Forelimb muscle (tissue), 1 donor: Measurements from ENCODE around the gene CAST. TPM values are rescaled to one million over a fixed set of nuclear protein-coding genes. Genes with fewer than 3 reads are reported as not detected.

ENCODE experiments used
- DNase-seq: peaks from one replicate; pipeline ENCODE4 v3.0.0-alpha.2; 2013; ENCODE audit warnings: low read depth
- polyA plus RNA-seq: library from polyadenylated mRNA; unstranded; fragments of 120-200 nt; gene quantifications from one replicate; pipeline ENCODE4 v1.2.1, GENCODE V29; 2013; ENCODE audit not compliant: insufficient read length

CAST gene
- polyA plus RNA-seq, 1 donor, result 138 TPM

DNA sequence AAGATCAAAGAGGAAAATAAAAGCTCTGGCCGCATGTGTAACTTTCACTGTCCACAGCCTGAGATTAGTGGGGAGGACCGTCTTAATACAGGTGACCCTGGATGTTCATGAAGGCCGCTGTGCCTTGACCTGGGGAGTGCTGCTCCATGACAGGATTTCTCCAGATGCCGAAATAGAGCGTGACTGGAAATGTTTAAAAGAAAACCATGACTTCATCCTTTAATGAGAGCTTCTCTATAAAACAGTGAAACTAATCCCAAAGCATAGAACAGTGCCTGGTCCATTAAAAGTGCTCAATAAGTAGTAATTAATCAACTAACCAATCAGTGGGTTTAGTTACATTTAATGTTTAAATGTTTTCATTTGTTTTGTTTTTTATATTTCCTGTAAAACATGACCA lies 82.8 kb downstream of the CAST start:
- DNase-seq, result no peak

GRCh38 chr5:96745844-96746531 lies 83.8 kb downstream of the CAST start:
- no peak for DNase-seq

DNA sequence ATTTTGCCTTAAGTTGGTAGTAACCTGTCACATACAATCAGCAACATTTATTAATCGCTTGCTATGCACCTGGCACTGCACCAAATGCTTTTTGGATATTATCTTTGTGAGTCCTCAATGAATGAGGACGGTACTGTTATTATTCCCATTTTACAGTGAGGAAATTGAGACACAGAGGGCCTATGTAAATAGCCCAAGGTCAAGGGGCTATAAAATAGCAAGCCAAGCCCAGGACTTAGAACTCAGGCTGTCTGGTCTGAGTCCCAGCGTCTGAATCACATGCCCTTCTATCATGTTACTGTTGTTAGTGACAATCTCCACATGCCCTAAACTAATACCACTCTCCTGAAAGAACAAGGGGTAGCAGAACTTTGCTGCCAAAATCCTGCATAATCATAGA lies 85.5 kb downstream of the CAST start:
- DNase-seq, result no peak

DNA sequence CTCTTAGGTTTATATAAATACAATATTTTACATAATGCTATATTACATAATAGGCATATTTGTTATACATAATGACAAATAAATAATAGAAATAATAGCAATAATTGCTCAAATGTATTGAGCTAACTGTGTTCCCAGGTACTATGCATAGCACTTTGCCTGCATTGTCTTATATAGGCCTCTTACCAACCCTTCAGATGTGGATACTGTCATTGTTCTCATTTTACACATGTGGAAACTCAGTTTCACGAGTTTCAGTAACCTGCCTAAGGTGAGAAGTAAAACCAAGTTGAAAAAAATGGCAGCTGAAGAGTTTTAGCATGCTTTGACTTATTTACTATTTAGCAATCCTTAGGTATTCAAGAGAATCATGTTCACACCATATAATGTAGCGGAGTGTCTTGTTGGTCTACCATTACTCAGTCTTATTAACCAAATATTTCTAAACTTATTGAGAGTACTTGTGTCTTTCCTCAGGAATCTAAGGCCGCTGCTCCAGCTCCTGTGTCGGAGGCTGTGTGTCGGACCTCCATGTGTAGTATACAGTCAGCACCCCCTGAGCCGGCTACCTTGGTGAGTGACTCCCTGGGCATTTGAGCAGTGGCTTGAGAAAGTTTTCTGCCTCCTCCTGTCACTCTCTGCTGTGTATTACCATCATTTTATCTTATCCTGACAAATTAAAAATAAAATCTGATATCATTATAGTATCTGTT lies 88.1 kb downstream of the CAST start:
- DNase-seq, result no peak

DNA sequence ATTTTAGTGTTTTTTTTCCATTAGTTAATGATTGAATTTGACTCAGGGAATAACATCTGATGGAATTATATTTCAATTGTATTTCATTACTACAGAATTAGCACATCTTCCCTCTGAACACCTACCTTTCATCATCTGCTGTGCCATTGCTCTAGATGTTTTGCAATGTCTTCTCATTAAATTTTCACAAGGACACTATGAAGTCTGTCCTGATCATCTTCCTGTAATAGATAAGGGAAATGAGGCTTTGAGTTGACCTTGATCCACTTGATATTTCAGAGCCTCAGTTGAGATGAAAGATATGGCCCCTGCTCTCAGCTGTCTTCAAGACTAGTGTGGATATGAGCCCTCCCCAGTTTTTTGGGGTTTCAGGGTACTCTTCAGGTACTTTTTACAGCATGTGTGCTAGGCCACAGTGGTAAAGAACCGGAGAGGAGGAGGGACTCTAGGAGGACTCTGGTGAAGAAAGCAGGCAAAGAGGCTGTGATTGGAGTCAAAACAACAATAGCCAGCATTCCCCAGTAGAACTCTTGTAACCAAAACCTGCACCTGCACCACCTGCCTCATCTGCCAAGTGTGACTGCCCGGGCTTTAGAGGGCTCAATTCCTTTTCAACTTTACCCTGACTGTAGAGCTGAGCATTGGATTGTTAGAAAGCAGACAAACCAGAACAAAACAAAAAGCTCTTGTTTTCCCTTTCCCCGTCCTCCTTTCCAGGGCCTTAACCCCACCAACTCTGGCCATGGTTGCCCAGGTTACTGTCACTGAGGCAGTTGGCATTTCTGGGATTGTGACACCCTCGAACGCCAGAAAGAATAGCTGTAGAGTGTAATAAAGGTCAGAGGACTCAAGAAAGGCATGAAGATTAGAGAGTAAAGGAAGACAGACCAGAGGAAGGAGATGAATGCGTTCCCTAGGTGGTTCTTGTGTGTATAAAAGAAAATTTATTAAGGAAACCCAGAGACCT lies 89.3 kb downstream of the CAST start:
- DNase-seq, result no peak

- peak; percentile 55 for DNase-seq
Measured at GRCh38 chr5:96752341-96753016, 90.3 kb downstream of the CAST start.

DNA sequence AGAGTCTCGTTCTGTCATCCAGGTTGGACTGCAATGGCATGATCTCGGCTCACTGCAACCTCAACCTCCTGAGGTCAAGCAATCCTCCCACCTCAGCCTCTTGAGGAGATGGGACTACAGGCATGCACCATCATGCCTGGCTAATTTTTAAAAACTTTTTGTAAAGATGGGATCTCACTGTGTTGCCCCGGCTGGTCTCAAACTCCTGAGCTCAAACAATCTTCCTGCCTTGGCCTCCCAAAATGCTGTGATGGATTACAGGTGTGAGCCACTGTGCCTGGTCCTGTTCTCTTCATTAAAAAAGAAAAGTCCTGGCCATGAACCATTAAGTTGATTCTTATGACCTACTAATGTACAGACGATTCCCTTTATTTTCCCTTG lies 90.8 kb downstream of the CAST start:
- DNase-seq, result no peak

DNA sequence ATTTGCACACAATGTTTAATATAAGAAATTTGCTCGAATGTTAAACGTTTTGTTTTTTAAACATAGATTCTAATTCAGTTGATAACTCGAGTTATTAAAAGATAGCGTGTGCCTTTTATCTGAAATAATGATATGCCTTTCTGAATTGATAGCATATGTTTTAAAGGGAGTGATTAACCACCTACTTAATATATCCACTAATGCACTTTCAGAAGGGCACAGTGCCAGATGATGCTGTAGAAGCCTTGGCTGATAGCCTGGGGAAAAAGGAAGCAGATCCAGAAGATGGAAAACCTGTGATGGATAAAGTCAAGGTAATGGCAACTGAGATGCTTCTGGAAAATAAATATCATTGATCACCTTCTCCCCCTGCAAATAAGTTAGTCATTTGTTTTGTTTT lies 91.7 kb downstream of the CAST start:
- DNase-seq, result no peak

GRCh38 chr5:96755851-96756250 lies 93.7 kb downstream of the CAST start:
- DNase-seq, result no peak

DNA sequence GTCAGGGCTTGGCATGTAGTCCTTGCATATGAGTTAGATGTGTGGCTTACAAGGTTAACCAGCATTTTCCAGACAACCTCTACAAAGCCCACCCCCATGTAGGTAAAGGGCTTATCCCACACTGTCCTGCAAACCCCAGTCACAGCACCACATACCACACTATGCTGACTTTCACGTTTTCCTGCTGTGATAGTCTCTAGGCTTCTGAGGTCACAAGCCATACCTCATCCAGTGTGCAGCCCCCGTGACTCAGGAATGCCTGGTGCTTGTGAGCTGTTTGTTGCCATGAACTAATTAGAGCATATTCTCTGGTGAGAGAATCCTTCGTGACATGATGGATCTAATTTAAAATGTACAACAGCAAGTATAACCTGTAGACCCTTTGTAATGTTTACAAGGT lies 94.8 kb downstream of the CAST start:
- no peak for DNase-seq

DNA sequence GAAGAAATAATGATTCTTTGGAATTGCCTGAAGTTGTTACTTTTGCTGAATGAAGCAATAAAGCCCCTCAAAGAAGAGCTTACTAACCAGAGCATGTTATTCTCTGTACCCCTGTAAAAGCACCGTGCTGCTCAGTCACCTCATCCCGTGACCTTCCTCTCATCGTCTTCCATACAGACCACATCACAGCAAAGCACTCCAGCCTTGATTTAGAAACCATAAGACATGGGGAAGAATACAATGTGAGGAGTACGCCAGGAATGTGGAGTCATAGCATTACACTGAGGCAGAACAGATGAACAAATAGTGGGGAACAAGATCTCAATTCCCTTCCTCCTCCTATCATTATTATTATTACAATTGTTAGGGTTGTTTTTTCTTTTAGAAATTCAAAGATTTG lies 96.4 kb downstream of the CAST start:
- DNase-seq, result no peak

DNA sequence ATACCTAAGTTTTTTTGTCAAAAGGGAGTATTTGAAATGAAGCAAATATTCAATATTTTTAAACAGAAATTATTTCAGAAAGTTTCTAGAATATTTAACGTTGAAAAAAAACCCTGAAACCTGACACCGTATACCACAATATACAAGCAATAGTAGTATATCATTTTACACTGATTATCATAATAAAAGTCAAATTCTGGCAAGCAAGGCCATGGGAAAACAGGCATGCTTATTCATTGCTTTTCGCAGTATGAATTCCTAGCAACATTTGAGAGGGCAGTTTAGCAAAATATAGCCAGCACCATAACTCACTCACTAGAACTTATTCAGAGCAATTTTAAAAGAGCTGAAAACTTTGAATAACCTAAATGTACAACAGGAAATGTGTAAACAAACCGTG lies 99.4 kb downstream of the CAST start:
- DNase-seq, result no peak

DNA sequence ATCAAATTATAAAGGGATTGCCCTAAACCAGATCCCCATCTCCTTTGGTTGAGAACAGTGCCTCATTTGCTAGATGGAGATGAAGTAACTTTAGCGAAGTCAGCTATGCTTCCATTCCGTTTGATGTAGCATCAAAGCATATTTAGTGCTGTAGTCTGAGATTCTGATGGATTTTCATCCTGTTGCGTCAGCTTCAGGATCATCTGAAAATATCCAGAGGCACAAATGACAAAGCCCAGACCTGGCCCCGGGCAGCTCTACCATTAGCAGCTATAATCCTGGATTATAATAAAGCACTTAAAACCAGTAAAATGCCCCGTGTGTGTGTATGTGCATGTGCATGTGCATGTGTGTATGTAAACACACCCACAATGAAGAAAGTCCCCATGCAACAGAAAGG lies 100.8 kb downstream of the CAST start:
- no peak for DNase-seq

DNA sequence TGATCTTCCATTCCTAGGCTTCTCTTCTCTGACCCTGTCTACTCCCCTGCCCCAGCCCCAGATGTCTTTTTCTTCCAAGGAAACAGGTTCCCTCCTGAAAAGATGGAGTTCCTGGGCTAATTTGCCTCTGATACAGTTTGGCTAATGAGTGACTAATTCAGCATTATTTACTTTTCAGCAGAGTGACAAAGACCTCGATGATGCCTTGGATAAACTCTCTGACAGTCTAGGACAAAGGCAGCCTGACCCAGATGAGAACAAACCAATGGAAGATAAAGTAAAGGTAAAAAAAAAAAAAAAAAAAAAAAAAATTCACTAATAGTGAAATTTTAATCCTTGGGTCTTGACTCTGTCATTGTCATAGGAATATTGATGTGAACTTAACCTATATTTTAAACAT lies 102.9 kb downstream of the CAST start:
- DNase-seq, result no peak

- DNase-seq, result no peak
Measured at GRCh38 chr5:96768708-96769251, 106.6 kb downstream of the CAST start.

- DNase-seq, result no peak
Measured at GRCh38 chr5:96771395-96771794, 109.2 kb downstream of the CAST start.

GRCh38 chr5:96772111-96772510 lies 109.9 kb downstream of the CAST start:
- no peak for DNase-seq

DNA sequence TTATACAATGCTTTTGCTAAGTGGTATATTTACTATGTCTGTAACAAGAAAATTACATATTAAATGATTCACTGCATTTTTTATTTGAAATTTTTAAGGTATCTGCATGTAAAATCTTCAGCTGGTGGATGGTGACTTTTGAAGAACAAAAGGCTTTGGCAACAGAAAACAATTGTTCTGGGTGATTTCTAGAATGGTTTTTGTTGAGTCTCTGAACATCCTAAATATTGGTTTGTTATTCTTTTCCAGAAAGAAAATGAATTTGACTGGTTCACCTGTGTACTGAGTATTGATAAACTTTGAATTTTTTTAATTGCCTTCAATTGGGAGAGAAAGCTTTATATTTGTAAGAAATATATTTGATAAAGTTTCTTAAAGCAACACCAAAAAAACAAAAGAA lies 110.4 kb downstream of the CAST start:
- no peak for DNase-seq

GRCh38 chr5:96775050-96775449 lies 112.9 kb downstream of the CAST start:
- no peak for DNase-seq

- DNase-seq, result no peak
Measured at GRCh38 chr5:96775689-96776088, 113.5 kb downstream of the CAST start.

- DNase-seq, result no peak
Measured at GRCh38 chr5:96776621-96777020, 114.4 kb downstream of the CAST start.

DNA sequence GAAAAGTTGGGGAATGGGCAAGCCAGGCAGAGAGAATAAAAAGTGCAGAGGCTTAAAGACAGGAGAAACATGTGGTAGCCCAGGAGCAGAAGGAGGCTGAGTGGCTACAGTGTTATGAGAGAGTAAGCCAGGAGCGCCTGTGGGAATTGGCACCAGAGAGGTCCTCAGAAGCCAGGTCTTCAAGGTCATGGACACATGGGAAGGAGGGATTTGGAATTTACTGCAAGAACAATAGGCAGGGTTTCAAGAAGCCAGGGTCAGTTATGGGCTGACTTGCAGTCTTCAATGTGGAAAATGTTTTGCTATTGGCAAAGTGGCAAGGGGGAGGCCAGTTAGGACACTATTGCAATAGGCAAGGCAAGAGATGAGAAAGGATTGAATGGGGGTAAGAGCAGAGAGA lies 116.2 kb downstream of the CAST start:
- no peak for DNase-seq
